ENCODE measurements around the gene RSPRY1. TPM values are rescaled to one million over a fixed set of nuclear protein-coding genes. Genes with fewer than 3 reads are reported as not detected.
"Not testable (repeated sequence)": the region's sequence is repeated elsewhere in the genome, so short reads cannot be mapped to it uniquely, and the experiment has no call there.

Gene RSPRY1
- total and polyA plus RNA-seq, 12 donors: 7.7 to 43.5 (median 25.5) TPM

DNA sequence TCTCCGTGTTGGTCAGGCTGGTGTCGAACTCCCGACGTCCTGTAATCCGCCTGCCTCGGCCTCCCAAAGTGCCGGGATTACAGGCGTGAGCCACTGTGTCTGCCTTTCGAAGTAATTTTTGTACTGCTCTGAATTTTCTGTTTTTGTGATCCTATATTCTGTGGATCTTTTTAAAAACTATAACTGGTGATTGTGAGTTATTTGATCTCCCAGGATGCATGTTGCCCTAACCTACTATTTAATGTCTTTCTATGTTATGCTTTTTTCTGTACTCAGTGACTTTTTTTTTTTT, 2.5 kb downstream of the RSPRY1 start:
- intact Hi-C loops (cut with DNase I): no loop called here

DNA sequence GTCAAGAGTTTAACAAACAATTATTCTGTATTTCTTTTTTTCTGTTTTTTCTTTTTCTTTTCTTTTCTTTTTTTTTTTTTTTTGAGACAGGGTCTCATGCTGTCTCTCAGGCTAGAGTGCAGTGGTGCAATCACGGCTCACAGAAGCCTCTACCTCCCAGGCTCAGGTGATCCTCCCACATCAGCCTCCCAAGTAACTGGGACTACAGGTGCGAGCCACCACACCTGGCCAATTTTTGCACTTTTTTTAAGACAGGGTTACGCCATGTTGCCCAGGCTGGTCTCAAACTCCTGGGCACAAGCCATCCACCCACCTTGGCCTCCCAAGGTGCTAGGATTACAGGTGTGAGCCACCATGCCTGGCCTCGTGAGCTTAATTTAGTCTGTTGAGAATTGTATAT, 3.4 kb downstream of the RSPRY1 start:
- intact Hi-C loops (cut with DNase I); H3K36me3 ChIP-seq (replicated peaks in 1 of 2); H3K9me3 ChIP-seq (replicated peaks in 1 of 3); H3K27ac ChIP-seq; H3K4me3 ChIP-seq; DNase-seq; H3K27me3 ChIP-seq: not testable (repeated sequence)
- H3K4me1 ChIP-seq (replicated peaks in 1 of 2): peaks cover 9 to 41% of the 10 kb centered on the region in 2 donors
- WGBS, 4 donors: 97 to 100% (median 98%) methylated on average over 4 of the region's 4 CpGs

More for the DNA sequence above, 2.5 kb downstream of the RSPRY1 start:
- no peaks in the 10 kb centered on the region for H3K27me3 ChIP-seq
- H3K27ac ChIP-seq: no peak overlapping the region
- H3K9me3 ChIP-seq (replicated peaks in 1 of 3): no peaks in the 10 kb centered on the region
- TF ChIP-seq POLR2A (IDR thresholded peaks at IDR 0.05): no peak
- TF ChIP-seq, protein P1, sequence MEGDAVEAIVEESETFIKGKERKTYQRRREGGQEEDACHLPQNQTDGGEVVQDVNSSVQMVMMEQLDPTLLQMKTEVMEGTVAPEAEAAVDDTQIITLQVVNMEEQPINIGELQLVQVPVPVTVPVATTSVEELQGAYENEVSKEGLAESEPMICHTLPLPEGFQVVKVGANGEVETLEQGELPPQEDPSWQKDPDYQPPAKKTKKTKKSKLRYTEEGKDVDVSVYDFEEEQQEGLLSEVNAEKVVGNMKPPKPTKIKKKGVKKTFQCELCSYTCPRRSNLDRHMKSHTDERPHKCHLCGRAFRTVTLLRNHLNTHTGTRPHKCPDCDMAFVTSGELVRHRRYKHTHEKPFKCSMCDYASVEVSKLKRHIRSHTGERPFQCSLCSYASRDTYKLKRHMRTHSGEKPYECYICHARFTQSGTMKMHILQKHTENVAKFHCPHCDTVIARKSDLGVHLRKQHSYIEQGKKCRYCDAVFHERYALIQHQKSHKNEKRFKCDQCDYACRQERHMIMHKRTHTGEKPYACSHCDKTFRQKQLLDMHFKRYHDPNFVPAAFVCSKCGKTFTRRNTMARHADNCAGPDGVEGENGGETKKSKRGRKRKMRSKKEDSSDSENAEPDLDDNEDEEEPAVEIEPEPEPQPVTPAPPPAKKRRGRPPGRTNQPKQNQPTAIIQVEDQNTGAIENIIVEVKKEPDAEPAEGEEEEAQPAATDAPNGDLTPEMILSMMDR (IDR thresholded peaks at IDR 0.05): no peak
- H3K4me3 ChIP-seq: no peak overlapping the region
- no peak for DNase-seq
- WGBS, 4 donors: 93 to 96% (median 95%) methylated on average over 9 of the region's 9 CpGs
- peaks cover 9 to 38% of the 10 kb centered on the region in 2 donors for H3K4me1 ChIP-seq (replicated peaks in 1 of 2)
- no peaks in the 10 kb centered on the region for H3K36me3 ChIP-seq (replicated peaks in 1 of 2)

DNA sequence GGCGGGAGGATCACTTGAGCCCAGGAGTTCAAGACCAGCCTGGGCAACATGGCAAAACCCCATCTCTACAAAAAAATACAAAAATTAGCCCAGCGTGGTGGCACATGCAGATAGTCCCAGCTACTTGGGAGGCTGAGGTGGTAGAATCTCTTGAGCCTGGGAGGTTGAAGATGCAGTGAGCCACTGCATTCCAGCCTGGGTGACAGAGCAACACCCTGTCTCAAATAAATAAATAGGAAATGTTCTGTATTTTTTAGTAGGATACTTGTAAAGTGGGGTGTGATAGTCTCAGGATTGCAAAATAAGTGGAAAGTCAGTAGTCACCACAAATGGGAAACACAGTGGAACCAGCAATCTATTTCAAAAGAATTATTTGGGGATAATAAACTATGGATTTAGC, 4.0 kb downstream of the RSPRY1 start:
- TF ChIP-seq, protein P1 (IDR thresholded peaks at IDR 0.05): no peak
- H3K9me3 ChIP-seq (replicated peaks in 1 of 3): no peaks in the 10 kb centered on the region
- no peak for DNase-seq
- H3K4me1 ChIP-seq (replicated peaks in 1 of 2): peaks cover 9 to 41% of the 10 kb centered on the region in 2 donors
- intact Hi-C loops (cut with DNase I): loop anchor here in 1 of 2 donors (10.0 kb wide), 1 partner anchor 55 kb away; the partner anchor contains the start of gene ARL2BP
- WGBS, 4 donors: 95 to 100% (median 97%) methylated on average over 2 of the region's 2 CpGs
- no peak overlapping the region for H3K4me3 ChIP-seq
- no peak overlapping the region for H3K27ac ChIP-seq
- no peaks in the 10 kb centered on the region for H3K36me3 ChIP-seq (replicated peaks in 1 of 2)
- H3K27me3 ChIP-seq: no peaks in the 10 kb centered on the region

DNA sequence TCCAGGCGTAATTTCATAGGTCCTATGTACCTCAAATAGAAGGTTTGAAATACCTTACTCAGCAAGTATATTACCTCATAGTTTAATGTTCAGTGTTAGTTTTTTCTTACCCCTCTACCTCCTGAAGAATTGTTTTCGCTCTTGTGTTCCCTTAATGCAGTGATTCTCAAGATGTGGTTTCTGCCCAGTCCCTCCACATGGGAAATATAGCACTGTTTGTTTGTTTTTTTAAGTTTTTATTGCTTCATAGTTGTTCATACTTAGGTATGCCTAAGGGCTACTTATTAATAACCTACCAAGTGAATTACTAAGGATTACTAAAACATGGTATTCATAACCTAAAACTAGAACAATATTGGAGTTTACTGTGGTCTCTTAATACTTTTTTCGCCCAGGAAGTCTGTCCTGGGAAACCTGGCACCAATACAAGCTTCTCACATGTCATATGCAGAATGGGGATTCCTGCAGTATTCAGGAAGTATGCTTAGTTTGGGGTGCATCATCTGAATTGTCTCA, 5.0 kb downstream of the RSPRY1 start:
- no peak overlapping the region for H3K4me3 ChIP-seq
- intact Hi-C loops (cut with DNase I): loop anchor here in 1 of 2 donors (10.0 kb wide), 1 partner anchor 54 kb away; the partner anchor contains the start of gene ARL2BP
- H3K36me3 ChIP-seq (replicated peaks in 1 of 2): no peaks in the 10 kb centered on the region
- H3K27me3 ChIP-seq: no peaks in the 10 kb centered on the region
- no peak overlapping the region for H3K27ac ChIP-seq
- TF ChIP-seq POLR2A (IDR thresholded peaks at IDR 0.05): no peak
- TF ChIP-seq, protein P1 (IDR thresholded peaks at IDR 0.05): no peak
- no peak for DNase-seq
- H3K9me3 ChIP-seq (replicated peaks in 1 of 3): no peaks in the 10 kb centered on the region
- WGBS, 4 donors: 66 to 79% (median 70%) methylated on average over 3 of the region's 3 CpGs
- peaks cover 9 to 41% of the 10 kb centered on the region in 2 donors for H3K4me1 ChIP-seq (replicated peaks in 1 of 2)

DNA sequence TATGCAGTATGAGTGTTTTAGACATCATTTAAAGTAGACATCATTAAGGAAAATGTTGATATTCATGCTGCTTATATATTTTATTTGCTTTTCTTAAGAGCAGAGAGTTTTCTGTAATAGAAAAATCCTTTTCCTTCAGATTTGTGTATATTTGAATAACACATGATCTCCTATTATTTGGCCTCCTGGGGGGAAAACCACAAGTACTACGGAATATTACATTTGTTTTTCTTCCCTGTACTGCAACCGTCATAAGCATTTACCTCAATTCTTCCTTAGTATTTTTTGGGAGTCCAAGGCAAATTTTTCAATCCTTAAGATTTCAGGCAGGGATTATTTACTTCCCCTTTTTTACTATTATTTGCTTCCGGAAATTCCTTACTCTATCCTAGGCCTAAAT, 6.0 kb downstream of the RSPRY1 start:
- H3K9me3 ChIP-seq (replicated peaks in 1 of 3): no peaks in the 10 kb centered on the region
- no peaks in the 10 kb centered on the region for H3K27me3 ChIP-seq
- DNase-seq: no peak
- no peak overlapping the region for H3K27ac ChIP-seq
- H3K36me3 ChIP-seq (replicated peaks in 1 of 2): no peaks in the 10 kb centered on the region
- no peak overlapping the region for H3K4me3 ChIP-seq
- intact Hi-C loops (cut with DNase I): loop anchor here in 1 of 2 donors (10.0 kb wide), 1 partner anchor 53 kb away; the partner anchor contains the start of gene ARL2BP
- no peak for TF ChIP-seq POLR2A (IDR thresholded peaks at IDR 0.05)
- TF ChIP-seq, protein P1 (IDR thresholded peaks at IDR 0.05): no peak
- peaks cover 9 to 40% of the 10 kb centered on the region in 2 donors for H3K4me1 ChIP-seq (replicated peaks in 1 of 2)
- 77 to 97% (median 90%) methylated on average over 3 of the region's 3 CpGs for WGBS, 4 donors

Data from adrenal gland (tissue), 12 donors.